ENCODE results near the gene MACROD2. TPM values are rescaled to one million over a fixed set of nuclear protein-coding genes. Genes with fewer than 3 reads are reported as not detected.

The MACROD2 gene
- total RNA-seq, 1 experiment from 2014 or later: 3.7 TPM

DNA sequence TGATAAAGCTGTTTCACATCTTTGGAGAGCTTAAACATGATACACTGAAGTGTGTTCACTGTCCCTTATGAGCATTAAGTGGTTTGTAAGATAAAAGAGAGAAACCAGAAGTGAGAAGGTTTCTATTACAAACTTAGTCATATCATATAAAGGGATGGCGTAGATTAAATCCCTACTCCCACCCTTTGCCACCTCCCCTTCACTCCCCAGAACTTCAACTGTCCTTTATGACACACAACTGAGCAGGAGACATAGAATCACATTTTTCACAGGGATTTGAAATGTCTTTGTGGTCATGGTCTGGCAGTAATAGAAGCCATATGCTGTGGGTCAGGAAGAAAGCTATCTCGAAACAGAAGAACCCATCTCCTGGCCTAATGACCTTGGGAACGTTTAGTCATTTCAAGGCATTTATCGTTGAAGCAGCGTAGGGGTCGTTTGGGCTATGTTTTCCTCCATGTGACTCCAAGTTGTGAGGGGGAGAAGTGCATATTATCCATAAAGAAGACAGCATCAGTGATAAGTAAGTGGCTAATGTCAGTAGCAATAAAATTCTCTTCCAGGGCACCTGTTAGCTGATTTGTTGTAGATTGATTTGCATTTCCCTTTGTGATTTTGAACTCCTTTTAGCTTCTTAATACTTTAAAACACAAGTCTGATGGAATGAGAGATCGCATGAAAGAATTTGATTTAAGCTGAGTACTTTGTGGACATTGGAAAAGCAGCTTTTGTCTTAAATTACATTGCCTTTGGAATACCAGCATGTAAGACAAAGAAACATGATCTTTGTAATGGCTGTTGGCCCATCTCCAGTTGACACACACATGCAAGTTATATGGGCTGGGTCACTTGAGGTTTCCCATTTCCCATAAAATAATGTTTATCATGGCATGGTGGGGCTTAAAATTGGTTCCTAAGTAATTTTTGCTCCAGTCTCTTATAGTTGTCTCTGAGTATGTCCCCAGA lies 843.6 kb downstream of the MACROD2 start:
- Histone ChIP-seq H3K36me3 (ENCODE audit: control insufficient read depth in 1 of 2, insufficient read depth in 2 of 2, low read length in 2 of 2) (no peaks in the 10 kb centered on the region), H4K20me1 (ENCODE audit: insufficient read depth) (no peaks in the 10 kb centered on the region), H3K9me3 (ENCODE audit: control insufficient read depth in 1 of 2, insufficient read depth in 1 of 2, low read depth in 1 of 2, low read length in 2 of 2) (no peaks in the 10 kb centered on the region), H3K27me3 (ENCODE audit: insufficient read depth, low read length) (no peaks in the 10 kb centered on the region), H2AFZ (ENCODE audit: low read depth, low read length, poor library complexity, severe bottlenecking) (no peak overlapping the region), H3K4me3 (replicated peaks in 1 of 2; ENCODE audit: low read depth in 1 of 2, low read length in 2 of 2) (no peak overlapping the region), H3K79me2 (ENCODE audit: insufficient read depth, low read length) (no peaks in the 10 kb centered on the region), H3K9me2 (ENCODE audit: insufficient read depth) (no peaks in the 10 kb centered on the region), H3K27ac (ENCODE audit: low read depth, low read length) (no peak overlapping the region), H3K4me1 (ENCODE audit: control insufficient read depth in 1 of 2, insufficient read depth in 2 of 2, low read length in 2 of 2) (no peaks in the 10 kb centered on the region), H3K4me2 (ENCODE audit: low read length) (no peak overlapping the region), H3K9ac (ENCODE audit: low read length) (no peak overlapping the region)
- RAD21 ChIA-PET (ENCODE audit: low non-redundant PET in 1 of 2, low total read pairs in 2 of 2, uncharacterized antibody in 2 of 2, unreplicated experiment in 2 of 2): no interaction called here
- intact Hi-C loops (cut with micrococcal nuclease): no loop called here
- TF ChIP-seq ZNF274 (IDR thresholded peaks at IDR 0.05; ENCODE audit: low read depth, low read length) (no peak), CBX3 (IDR thresholded peaks at IDR 0.05; ENCODE audit: low read depth) (no peak), POLR2A (IDR thresholded peaks at IDR 0.05; ENCODE audit: borderline replicate concordance, extremely low read depth, insufficient read depth, insufficient read length) (no peak), TCF7L2 (IDR thresholded peaks at IDR 0.05; ENCODE audit: borderline replicate concordance, extremely low read depth, insufficient read depth, insufficient read length) (no peak), SP1 (IDR thresholded peaks at IDR 0.05; ENCODE audit: low read depth) (no peak), SIN3A (IDR thresholded peaks at IDR 0.05; ENCODE audit: low read depth) (no peak), CTCF (IDR thresholded peaks at IDR 0.05 in 2 of 3, conservative IDR thresholded peaks at IDR 0.05 in 1 of 3; ENCODE audit: borderline replicate concordance in 1 of 3, insufficient read depth in 1 of 3, low read depth in 2 of 3, low read length in 2 of 3) (no peak), CEBPB (IDR thresholded peaks at IDR 0.05; ENCODE audit: low read depth) (no peak)
- ATAC-seq (no peak), DNase-seq (ENCODE audit: low read depth, low spot score) (no peak)
- BruUV-seq (replicated peaks): no TSS peak
- POLR2A ChIA-PET: no interaction called here
- CTCF ChIA-PET: no interaction called here

Measured in HCT116 (cell line).